ENCODE measurements around the gene ZNF33B. TPM values are rescaled to one million over a fixed set of nuclear protein-coding genes. Genes with fewer than 3 reads are reported as not detected.

Gene ZNF33B
- total RNA-seq, 1 donor from 2014 or later, result 20.4 TPM

- DNase-seq (ENCODE audit: low read depth), result no peak
- Histone ChIP-seq H3K27me3 (ENCODE audit: control insufficient read depth, insufficient read depth, low read length) (no peaks in the 10 kb centered on the region), H3K36me3 (ENCODE audit: control insufficient read depth, insufficient read depth, low read length) (no peaks in the 10 kb centered on the region), H3K4me3 (ENCODE audit: low read depth, low read length) (no peak overlapping the region)
- TF ChIP-seq CTCF (IDR thresholded peaks at IDR 0.05; ENCODE audit: insufficient read depth, low read length, poor library complexity, severe bottlenecking), result no peak
These were observed 5.8 kb downstream of the ZNF33B start for GRCh38 chr10:42632564-42632963.

- Histone ChIP-seq H3K4me3 (ENCODE audit: low read depth, low read length) (no peak overlapping the region), H3K36me3 (ENCODE audit: control insufficient read depth, insufficient read depth, low read length) (no peaks in the 10 kb centered on the region)
- DNase-seq (ENCODE audit: low read depth), result no peak
These were observed 7.7 kb downstream of the ZNF33B start for GRCh38 chr10:42630537-42631134.

GRCh38 chr10:42623929-42624328 is 14.4 kb downstream of the ZNF33B start:
- Histone ChIP-seq H3K4me3 (ENCODE audit: low read depth, low read length) (no peak overlapping the region), H3K36me3 (ENCODE audit: control insufficient read depth, insufficient read depth, low read length) (no peaks in the 10 kb centered on the region), H3K27me3 (ENCODE audit: control insufficient read depth, insufficient read depth, low read length) (no peaks in the 10 kb centered on the region)
- no peak for DNase-seq (ENCODE audit: low read depth)
- TF ChIP-seq CTCF (IDR thresholded peaks at IDR 0.05; ENCODE audit: insufficient read depth, low read length, poor library complexity, severe bottlenecking), result no peak

More at GRCh38 chr10:42630537-42631134, 7.7 kb downstream of the ZNF33B start:
- no peaks in the 10 kb centered on the region for H3K27me3 ChIP-seq (ENCODE audit: control insufficient read depth, insufficient read depth, low read length)
- TF ChIP-seq CTCF (IDR thresholded peaks at IDR 0.05; ENCODE audit: insufficient read depth, low read length, poor library complexity, severe bottlenecking), result no peak

GRCh38 chr10:42618424-42618823 is 19.9 kb downstream of the ZNF33B start:
- no peak for TF ChIP-seq CTCF (IDR thresholded peaks at IDR 0.05; ENCODE audit: insufficient read depth, low read length, poor library complexity, severe bottlenecking)
- no peak for DNase-seq (ENCODE audit: low read depth)
- no peaks in the 10 kb centered on the region for H3K36me3 ChIP-seq (ENCODE audit: control insufficient read depth, insufficient read depth, low read length)

GRCh38 chr10:42615419-42615818 is 23.0 kb downstream of the ZNF33B start:
- no peak overlapping the region for H3K4me3 ChIP-seq (ENCODE audit: low read depth, low read length)
- H3K36me3 ChIP-seq (ENCODE audit: control insufficient read depth, insufficient read depth, low read length), result no peaks in the 10 kb centered on the region
- TF ChIP-seq CTCF (IDR thresholded peaks at IDR 0.05; ENCODE audit: insufficient read depth, low read length, poor library complexity, severe bottlenecking), result no peak
- H3K27me3 ChIP-seq (ENCODE audit: control insufficient read depth, insufficient read depth, low read length), result no peaks in the 10 kb centered on the region
- no peak for DNase-seq (ENCODE audit: low read depth)

More at GRCh38 chr10:42618424-42618823, 19.9 kb downstream of the ZNF33B start:
- Histone ChIP-seq H3K27me3 (ENCODE audit: control insufficient read depth, insufficient read depth, low read length) (no peaks in the 10 kb centered on the region), H3K4me3 (ENCODE audit: low read depth, low read length) (no peak overlapping the region)

GRCh38 chr10:42609872-42610271 is 28.5 kb downstream of the ZNF33B start:
- Histone ChIP-seq H3K27me3 (ENCODE audit: control insufficient read depth, insufficient read depth, low read length) (no peaks in the 10 kb centered on the region), H3K36me3 (ENCODE audit: control insufficient read depth, insufficient read depth, low read length) (no peaks in the 10 kb centered on the region), H3K4me3 (ENCODE audit: low read depth, low read length) (no peak overlapping the region)
- TF ChIP-seq CTCF (IDR thresholded peaks at IDR 0.05; ENCODE audit: insufficient read depth, low read length, poor library complexity, severe bottlenecking), result no peak
- no peak for DNase-seq (ENCODE audit: low read depth)
